Smooth muscle cell (in vitro differentiated cells): ENCODE data around the gene PLGRKT. TPM values are rescaled to one million over a fixed set of nuclear protein-coding genes. Genes with fewer than 3 reads are reported as not detected.
A peak's percentile ranks its signal among the peaks of the same experiment; 100 is the strongest.
"Not testable (repeated sequence)": the region's sequence is repeated elsewhere in the genome, so short reads cannot be mapped to it uniquely, and the experiment has no call there.

ENCODE experiments used
- DNase-seq: peaks from one replicate; lab custom pipeline; 2025; ENCODE audit not compliant: unreplicated experiment; lab: John Stamatoyannopoulos, UW
- H2AFZ ChIP-seq: fragments of 200-600 bp; sonication (generic); 2 replicates; pipeline ENCODE4 v1.6.0; 2016; ENCODE audit warnings: antibody characterized with exemption, low read depth, mild to moderate bottlenecking
- H3F3A ChIP-seq: fragments of 200-600 bp; sonication (generic); 2 replicates; pipeline ENCODE4 v1.6.0; 2017; ENCODE audit warnings: antibody characterized with exemption, low read depth
- H3K27ac ChIP-seq: fragments of 200-600 bp; sonication (generic); 2 replicates; pipeline ENCODE4 v1.5.1; 2016; ENCODE audit warnings: low read depth, mild to moderate bottlenecking
- H3K27me3 ChIP-seq: fragments of 200-600 bp; sonication (generic); 2 replicates; pipeline ENCODE4 v1.6.1; 2016; ENCODE audit warnings: low read depth, mild to moderate bottlenecking
- H3K36me3 ChIP-seq: fragments of 200-600 bp; sonication (generic); 2 replicates; pipeline ENCODE4 v1.5.1; 2016; ENCODE audit warnings: low read depth
- H3K4me1 ChIP-seq: fragments of 200-600 bp; sonication (generic); 2 replicates; pipeline ENCODE4 v1.5.1; 2016; ENCODE audit warnings: low read depth
- H3K4me2 ChIP-seq: fragments of 200-600 bp; sonication (generic); 2 replicates; pipeline ENCODE4 v1.6.0; 2016; ENCODE audit warnings: mild to moderate bottlenecking
- H3K4me3 ChIP-seq: fragments of 200-600 bp; sonication (generic); 2 replicates; pipeline ENCODE4 v1.5.1; 2016; ENCODE audit warnings: mild to moderate bottlenecking
- H3K79me2 ChIP-seq: fragments of 200-600 bp; sonication (generic); 2 replicates; pipeline ENCODE4 v1.6.0; 2016; ENCODE audit warnings: low read depth, mild to moderate bottlenecking
- H3K9ac ChIP-seq: fragments of 200-600 bp; sonication (generic); 2 replicates; pipeline ENCODE4 v1.6.0; 2016; ENCODE audit warnings: low read depth
- H3K9me3 ChIP-seq: fragments of 200-600 bp; sonication (generic); replicated peaks from 2 replicates; pipeline ENCODE4 v1.5.1; 2016; ENCODE audit warnings: low read depth
- H4K20me1 ChIP-seq: fragments of 200-600 bp; sonication (generic); 2 replicates; pipeline ENCODE4 v1.6.0; 2016; ENCODE audit warnings: low read depth
- CTCF ChIP-seq: fragments of 200-600 bp; sonication (generic); IDR thresholded peaks from 2 replicates; pipeline ENCODE4 v1.5.1; 2017; ENCODE audit warnings: borderline replicate concordance, mild to moderate bottlenecking, antibody characterized with exemption; ENCODE audit not compliant: insufficient read depth, poor library complexity, severe bottlenecking
- WGBS: methylation state at CpG from one replicate; pipeline ENCODE4 v1.1.7; 2016; ENCODE audit warnings: low lambda C conversion rate; 5-methylcytosine and 5-hydroxymethylcytosine counted together
- polyA plus RNA-seq: library from polyadenylated mRNA; unstranded; fragments of >200 nt; fragmentation: Nextera tagmentation; extraction: Ambion mirVana; gene quantifications from 2 replicates; pipeline ENCODE4 v1.2.1, GENCODE V29; 2016
- total RNA-seq: library from RNA; depleted of rRNA; stranded (reverse); fragments of >200 nt; gene quantifications from 2 replicates; pipeline ENCODE4 v1.2.3, GENCODE V29; 2014

Gene PLGRKT
- total and polyA plus RNA-seq, 2 experiments from 2014 or later, result 39.8 to 40.1 TPM

- Histone ChIP-seq H3K79me2 (no peaks in the 10 kb centered on the region), H3K9ac (no peak overlapping the region), H3K9me3 (no peaks in the 10 kb centered on the region), H3K4me2 (peak overlapping the region; percentile 63), H3K4me1 (no peaks in the 10 kb centered on the region), H3K36me3 (no peaks in the 10 kb centered on the region), H4K20me1 (no peaks in the 10 kb centered on the region), H3K27ac (no peak overlapping the region), H3K27me3 (no peaks in the 10 kb centered on the region), H3F3A (no peaks in the 10 kb centered on the region), H3K4me3 (no peak overlapping the region), H2AFZ (peak overlapping the region; percentile 69)
- no peak for DNase-seq
- 45% methylated on average over 10 of the region's 10 CpGs for WGBS
- TF ChIP-seq CTCF, result no peak
These were observed 110.7 kb downstream of the PLGRKT start for GRCh38 chr9:5326893-5327548.

GRCh38 chr9:5326187-5326586, 111.5 kb downstream of the PLGRKT start:
- H3K4me1 ChIP-seq, result no peaks in the 10 kb centered on the region
- no peaks in the 10 kb centered on the region for H3K79me2 ChIP-seq
- no peak for DNase-seq
- H3F3A ChIP-seq, result no peaks in the 10 kb centered on the region
- no peaks in the 10 kb centered on the region for H4K20me1 ChIP-seq
- TF ChIP-seq CTCF, result no peak
- no peak overlapping the region for H3K27ac ChIP-seq
- no peaks in the 10 kb centered on the region for H3K36me3 ChIP-seq
- no peak overlapping the region for H3K4me2 ChIP-seq
- H3K27me3 ChIP-seq, result no peaks in the 10 kb centered on the region
- H3K9ac ChIP-seq, result no peak overlapping the region
- no peaks in the 10 kb centered on the region for H3K9me3 ChIP-seq
- H2AFZ ChIP-seq, result no peak overlapping the region
- no peak overlapping the region for H3K4me3 ChIP-seq

GRCh38 chr9:5321601-5322000, 116.1 kb downstream of the PLGRKT start:
- H3K79me2 ChIP-seq, H3K4me2 ChIP-seq, DNase-seq, H3K27ac ChIP-seq, H3K4me1 ChIP-seq, H3K9ac ChIP-seq, H4K20me1 ChIP-seq, H3K27me3 ChIP-seq, H3K36me3 ChIP-seq, H3K9me3 ChIP-seq, H3F3A ChIP-seq, H2AFZ ChIP-seq, H3K4me3 ChIP-seq: not testable (repeated sequence)
- WGBS, result 74% methylated on average over 1 of the region's 1 CpG

- H3K79me2 ChIP-seq, result no peaks in the 10 kb centered on the region
- no peak overlapping the region for H3K4me3 ChIP-seq
- H4K20me1 ChIP-seq, result no peaks in the 10 kb centered on the region
- H3K36me3 ChIP-seq, result no peaks in the 10 kb centered on the region
- H3K4me1 ChIP-seq, result no peaks in the 10 kb centered on the region
- 37% methylated on average over 1 of the region's 1 CpG for WGBS
- no peak overlapping the region for H2AFZ ChIP-seq
- no peaks in the 10 kb centered on the region for H3F3A ChIP-seq
- no peak overlapping the region for H3K27ac ChIP-seq
- no peak for DNase-seq
- no peaks in the 10 kb centered on the region for H3K27me3 ChIP-seq
- H3K9ac ChIP-seq, result no peak overlapping the region
- TF ChIP-seq CTCF, result no peak
- no peaks in the 10 kb centered on the region for H3K9me3 ChIP-seq
- no peak overlapping the region for H3K4me2 ChIP-seq
These were observed 116.7 kb downstream of the PLGRKT start for GRCh38 chr9:5321058-5321457.

GRCh38 chr9:5316406-5316805, 121.3 kb downstream of the PLGRKT start:
- H3F3A ChIP-seq, H3K4me3 ChIP-seq, H3K36me3 ChIP-seq, H3K4me2 ChIP-seq, H3K79me2 ChIP-seq, H3K4me1 ChIP-seq, H3K27me3 ChIP-seq, H3K9me3 ChIP-seq, H3K27ac ChIP-seq, H3K9ac ChIP-seq, H4K20me1 ChIP-seq, DNase-seq, H2AFZ ChIP-seq: not testable (repeated sequence)
- WGBS, result 100% methylated on average over 1 of the region's 1 CpG
